Amygdala (tissue), 56 donors: Measurements from ENCODE around the gene COX8A.

Experiments used
- DNase-seq, 56 donors: peaks; one replicate each; lab custom pipeline; 2025; lab: John Stamatoyannopoulos, UW

COX8A gene

GRCh38 chr11:64017945-64018224 is 43.5 kb downstream of the COX8A start:
- DNase-seq, result no peak

- DNase-seq, result no peak
Measured at GRCh38 chr11:64018310-64018709, 43.9 kb downstream of the COX8A start.

GRCh38 chr11:64019106-64020037 is 45.0 kb downstream of the COX8A start:
- DNase-seq, result no peak

- no peak for DNase-seq
Measured at GRCh38 chr11:64020976-64021756, 46.7 kb downstream of the COX8A start.

GRCh38 chr11:64021757-64022093 is 47.3 kb downstream of the COX8A start:
- DNase-seq, result no peak

GRCh38 chr11:64022125-64022784 is 47.8 kb downstream of the COX8A start:
- no peak for DNase-seq

- DNase-seq, result no peak
Measured at GRCh38 chr11:64023712-64024710, 49.6 kb downstream of the COX8A start.

GRCh38 chr11:64025205-64025604 is 50.8 kb downstream of the COX8A start:
- no peak for DNase-seq
